NCI-H460 (cell line): ENCODE results near the gene MICAL1. TPM values are rescaled to one million over a fixed set of nuclear protein-coding genes. Genes with fewer than 3 reads are reported as not detected.

Experiments used
- DNase-seq: peaks from one replicate; pipeline ENCODE4 v3.0.0-alpha.2; 2016; ENCODE audit warnings: low read depth; ENCODE audit errors: extremely low read depth
- total RNA-seq: library from RNA; depleted of rRNA; stranded (reverse); fragments of >200 nt; shearing (Covaris generic); gene quantifications from 2 replicates; pipeline ENCODE4 v1.2.3, GENCODE V29; 2014; rRNA removed

The MICAL1 gene
- total RNA-seq, 1 experiment from 2014 or later: 13.1 TPM

GRCh38 chr6:109441069-109441816, 14.3 kb downstream of the MICAL1 start:
- DNase-seq: no peak

GRCh38 chr6:109440331-109441068, 15.1 kb downstream of the MICAL1 start, which contains the start of the genes PPIL6 and SMPD2:
Gene PPIL6 (minus strand): TSS chr6:109440628. CDS start chr6:109440590, 38 bp downstream.
Gene SMPD2 (plus strand): TSS chr6:109440724. CDS start chr6:109441122, 398 bp downstream.
- DNase-seq: peak; percentile 65

- no peak for DNase-seq
These were observed 19.5 kb downstream of the MICAL1 start for GRCh38 chr6:109436041-109436440.

GRCh38 chr6:109434456-109434855, 21.1 kb downstream of the MICAL1 start:
- DNase-seq: no peak

GRCh38 chr6:109429496-109429895, 26.1 kb downstream of the MICAL1 start:
- no peak for DNase-seq

- no peak for DNase-seq
These were observed 26.6 kb downstream of the MICAL1 start for GRCh38 chr6:109428889-109429477.

GRCh38 chr6:109424946-109425345, 30.6 kb downstream of the MICAL1 start:
- DNase-seq: no peak

- DNase-seq: no peak
These were observed 34.4 kb downstream of the MICAL1 start for GRCh38 chr6:109421184-109421583.

- DNase-seq: no peak
These were observed 34.8 kb downstream of the MICAL1 start for GRCh38 chr6:109420751-109421150.

- DNase-seq: no peak
These were observed 37.9 kb downstream of the MICAL1 start for GRCh38 chr6:109417646-109418045.

- DNase-seq: no peak
These were observed 44.5 kb downstream of the MICAL1 start for GRCh38 chr6:109411034-109411433.

GRCh38 chr6:109406196-109406595, 49.4 kb downstream of the MICAL1 start:
- no peak for DNase-seq

GRCh38 chr6:109397020-109397419, 58.6 kb downstream of the MICAL1 start:
- no peak for DNase-seq

GRCh38 chr6:109396046-109396718, 59.4 kb downstream of the MICAL1 start:
- no peak for DNase-seq

Other genes starting within 250 kb of the MICAL1 start
- 94.3 and 98.5 TPM in 2 replicates for gene CD164, start 73.3 kb downstream of the MICAL1 start, total RNA-seq
- gene PPIL6, start 15.1 kb downstream of the MICAL1 start, total RNA-seq: 1.8 and 2.4 TPM in 2 replicates
- gene SMPD2, start 15.0 kb downstream of the MICAL1 start, total RNA-seq: 10.7 and 11.2 TPM in 2 replicates
- gene ZBTB24, start 27.4 kb upstream of the MICAL1 start, total RNA-seq: 7.7 and 9.6 TPM in 2 replicates
- 4.7 and 5.6 TPM in 2 replicates for gene AK9, start 235.4 kb upstream of the MICAL1 start, total RNA-seq
- 7.6 and 9.7 TPM in 2 replicates for gene FIG4, start 235.5 kb upstream of the MICAL1 start, total RNA-seq